ENCODE results near the gene TNNI3. TPM values are rescaled to one million over a fixed set of nuclear protein-coding genes. Genes with fewer than 3 reads are reported as not detected.

Gene TNNI3
- total and polyA plus RNA-seq, 9 of the 15 experiments (the other 6 are each of a cell fraction or from before 2014, with no cell fraction given): 4.7 to 158 (median 42.0) TPM

DNA sequence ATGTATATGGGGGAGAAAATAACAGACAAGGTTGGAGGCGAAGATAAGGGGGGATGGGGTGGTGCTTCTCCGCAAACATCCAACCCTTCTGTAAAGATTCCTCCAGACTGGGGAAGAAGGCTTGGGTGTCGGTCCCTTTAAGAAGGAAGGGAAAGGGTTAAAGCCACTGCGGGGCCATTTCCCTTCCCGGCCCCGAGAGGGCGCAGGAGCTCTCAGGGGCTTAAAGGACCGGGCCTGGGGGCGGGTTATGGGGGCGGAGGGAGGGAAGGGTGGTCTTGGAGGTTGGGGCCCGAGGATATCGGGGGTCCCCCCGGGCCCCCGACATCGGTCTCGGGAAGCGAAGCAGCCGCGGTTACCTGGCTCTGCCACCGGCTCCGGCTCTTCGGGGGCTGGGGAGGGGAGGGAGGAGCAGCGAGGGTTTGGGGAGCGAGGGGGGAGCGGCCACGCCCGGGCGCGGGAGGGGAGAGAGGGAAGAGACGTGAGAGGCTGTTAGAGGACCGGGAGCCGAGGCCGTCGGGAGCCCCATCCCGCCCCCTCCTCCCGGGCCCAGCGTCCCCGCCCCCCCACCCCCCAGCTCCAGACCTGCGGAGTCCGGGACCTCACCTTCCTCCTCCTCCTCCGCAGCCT is 11.3 kb downstream of the TNNI3 start:
- H3K27ac ChIP-seq (ENCODE audit: extremely low read depth, low read depth, low read length): peak overlapping the region; percentile 69
- peaks cover 16 to 54% of the 10 kb centered on the region in 2 experiments for H3K4me1 ChIP-seq (replicated peaks in 1 of 2; ENCODE audit: control insufficient read depth in 2 of 2, insufficient read depth in 2 of 2, low read length in 2 of 2)
- ChIA-PET POLR2A (interaction anchor here (0.6 to 2.1 kb wide), 10 partner anchors 10 to 703 kb away, joined by 3 to 13 read pairs (median 4); partner anchors contain the start of genes PPP6R1 and TNNI3), CTCF (ENCODE audit: low intra/inter-chr PET ratio) (interaction anchor here (0.9 to 1.5 kb wide), 3 partner anchors 10 to 357 kb away, joined by 3 to 6 read pairs (median 4); no protein-coding TSS in a partner anchor)
- ATAC-seq (peak; percentile 87), FAIRE-seq (peak; percentile 94), DNase-seq (ENCODE audit: extremely low read depth in 1 of 4, low spot score in 3 of 4) (peak; percentile 88 to 92 (median 90))
- H3K4me2 ChIP-seq (ENCODE audit: insufficient read depth, low read length): peak overlapping the region; percentile 83; the same call in 1 of the 2 replicates
- intact Hi-C loops (cut with micrococcal nuclease): loop anchor here (1.0 to 10.0 kb wide), 2 partner anchors 13 to 489 kb away; no protein-coding TSS in a partner anchor
- H3K27me3 ChIP-seq (ENCODE audit: control insufficient read depth in 2 of 2, insufficient read depth in 2 of 2, low read length in 2 of 2): no peaks in the 10 kb centered on the region
- H3K9me1 ChIP-seq (ENCODE audit: control insufficient read depth, insufficient read depth, low read length): no peaks in the 10 kb centered on the region
- H3K36me3 ChIP-seq (ENCODE audit: control insufficient read depth, insufficient read depth, low read length): peaks cover 18% of the 10 kb centered on the region; the same call in 2 of the 3 replicates
- BruUV-seq (replicated peaks): no TSS peak
- H3K9ac ChIP-seq (ENCODE audit: insufficient read depth in 1 of 2, low read depth in 2 of 2, low read length in 2 of 2): peak overlapping the region; percentile 63 to 83; a peak in 3 of 4 replicates
- H3K79me2 ChIP-seq (ENCODE audit: control insufficient read depth, insufficient read depth, low read length): peaks cover 16% of the 10 kb centered on the region
- 0% methylated on average over 7 of the region's 41 CpGs for WGBS (ENCODE audit: insufficient coverage, low coverage, missing lambda C conversion rate)
- H3K4me3 ChIP-seq: peak overlapping the region; percentile 88
- H2AFZ ChIP-seq (ENCODE audit: low read depth, low read length): peak overlapping the region; percentile 89
- in situ Hi-C loops (cut with MboI): loop anchor here (25.0 kb wide), 1 partner anchor 491 kb away; the partner anchor contains the start of genes CCDC106, ZNF580 and ZNF581
- no peaks in the 10 kb centered on the region for H4K20me1 ChIP-seq (replicated peaks; ENCODE audit: control insufficient read depth, insufficient read depth, low read length)
- H3K9me3 ChIP-seq (replicated peaks; ENCODE audit: control insufficient read depth, insufficient read depth, low read depth, low read length): no peaks in the 10 kb centered on the region
- TF ChIP-seq, protein P1, sequence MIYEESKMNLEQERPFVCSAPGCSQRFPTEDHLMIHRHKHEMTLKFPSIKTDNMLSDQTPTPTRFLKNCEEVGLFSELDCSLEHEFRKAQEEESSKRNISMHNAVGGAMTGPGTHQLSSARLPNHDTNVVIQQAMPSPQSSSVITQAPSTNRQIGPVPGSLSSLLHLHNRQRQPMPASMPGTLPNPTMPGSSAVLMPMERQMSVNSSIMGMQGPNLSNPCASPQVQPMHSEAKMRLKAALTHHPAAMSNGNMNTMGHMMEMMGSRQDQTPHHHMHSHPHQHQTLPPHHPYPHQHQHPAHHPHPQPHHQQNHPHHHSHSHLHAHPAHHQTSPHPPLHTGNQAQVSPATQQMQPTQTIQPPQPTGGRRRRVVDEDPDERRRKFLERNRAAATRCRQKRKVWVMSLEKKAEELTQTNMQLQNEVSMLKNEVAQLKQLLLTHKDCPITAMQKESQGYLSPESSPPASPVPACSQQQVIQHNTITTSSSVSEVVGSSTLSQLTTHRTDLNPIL (CRISPR knock-in tag; IDR thresholded peaks at IDR 0.05): no peak
- TF ChIP-seq, protein P2, sequence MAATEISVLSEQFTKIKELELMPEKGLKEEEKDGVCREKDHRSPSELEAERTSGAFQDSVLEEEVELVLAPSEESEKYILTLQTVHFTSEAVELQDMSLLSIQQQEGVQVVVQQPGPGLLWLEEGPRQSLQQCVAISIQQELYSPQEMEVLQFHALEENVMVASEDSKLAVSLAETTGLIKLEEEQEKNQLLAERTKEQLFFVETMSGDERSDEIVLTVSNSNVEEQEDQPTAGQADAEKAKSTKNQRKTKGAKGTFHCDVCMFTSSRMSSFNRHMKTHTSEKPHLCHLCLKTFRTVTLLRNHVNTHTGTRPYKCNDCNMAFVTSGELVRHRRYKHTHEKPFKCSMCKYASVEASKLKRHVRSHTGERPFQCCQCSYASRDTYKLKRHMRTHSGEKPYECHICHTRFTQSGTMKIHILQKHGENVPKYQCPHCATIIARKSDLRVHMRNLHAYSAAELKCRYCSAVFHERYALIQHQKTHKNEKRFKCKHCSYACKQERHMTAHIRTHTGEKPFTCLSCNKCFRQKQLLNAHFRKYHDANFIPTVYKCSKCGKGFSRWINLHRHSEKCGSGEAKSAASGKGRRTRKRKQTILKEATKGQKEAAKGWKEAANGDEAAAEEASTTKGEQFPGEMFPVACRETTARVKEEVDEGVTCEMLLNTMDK (IDR thresholded peaks at IDR 0.05; ENCODE audit: borderline replicate concordance, insufficient read depth, low read depth, low read length, poor library complexity, severe bottlenecking): peak; percentile 95
- TF ChIP-seq TAF1 (IDR thresholded peaks at IDR 0.05; ENCODE audit: control insufficient read depth, extremely low read depth, insufficient read depth, low read length, severe bottlenecking) (no peak), ZC3H11A (IDR thresholded peaks at IDR 0.05; ENCODE audit: low read depth, low read length) (no peak), ZNF507 (tag; conservative IDR thresholded peaks at IDR 0.05) (no peak), HNRNPK (IDR thresholded peaks at IDR 0.05; ENCODE audit: low read depth, low read length, poor library complexity, severe bottlenecking) (no peak), XRCC5 (IDR thresholded peaks at IDR 0.05; ENCODE audit: low read depth, low read length) (peak; percentile 95), JUN (IDR thresholded peaks at IDR 0.05; ENCODE audit: borderline replicate concordance, low read depth, low read length) (0 out of 2 replicates have a peak, but pooled peaks have one; percentile 13), JUN (CRISPR knock-in tag; IDR thresholded peaks at IDR 0.05; ENCODE audit: borderline replicate concordance) (no peak), SMAD3 (CRISPR knock-in tag; conservative IDR thresholded peaks at IDR 0.05) (no peak), TRIM24 (IDR thresholded peaks at IDR 0.05) (peak in 1 of 2 experiments; percentile 11; a peak in 1 of 4 replicates), ARID1B (IDR thresholded peaks at IDR 0.05) (peak; percentile 43; the same call in 1 of the 2 replicates)
- TF ChIP-seq, protein P3, sequence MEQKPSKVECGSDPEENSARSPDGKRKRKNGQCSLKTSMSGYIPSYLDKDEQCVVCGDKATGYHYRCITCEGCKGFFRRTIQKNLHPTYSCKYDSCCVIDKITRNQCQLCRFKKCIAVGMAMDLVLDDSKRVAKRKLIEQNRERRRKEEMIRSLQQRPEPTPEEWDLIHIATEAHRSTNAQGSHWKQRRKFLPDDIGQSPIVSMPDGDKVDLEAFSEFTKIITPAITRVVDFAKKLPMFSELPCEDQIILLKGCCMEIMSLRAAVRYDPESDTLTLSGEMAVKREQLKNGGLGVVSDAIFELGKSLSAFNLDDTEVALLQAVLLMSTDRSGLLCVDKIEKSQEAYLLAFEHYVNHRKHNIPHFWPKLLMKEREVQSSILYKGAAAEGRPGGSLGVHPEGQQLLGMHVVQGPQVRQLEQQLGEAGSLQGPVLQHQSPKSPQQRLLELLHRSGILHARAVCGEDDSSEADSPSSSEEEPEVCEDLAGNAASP (IDR thresholded peaks at IDR 0.05): no peak
- TF ChIP-seq, protein P4, sequence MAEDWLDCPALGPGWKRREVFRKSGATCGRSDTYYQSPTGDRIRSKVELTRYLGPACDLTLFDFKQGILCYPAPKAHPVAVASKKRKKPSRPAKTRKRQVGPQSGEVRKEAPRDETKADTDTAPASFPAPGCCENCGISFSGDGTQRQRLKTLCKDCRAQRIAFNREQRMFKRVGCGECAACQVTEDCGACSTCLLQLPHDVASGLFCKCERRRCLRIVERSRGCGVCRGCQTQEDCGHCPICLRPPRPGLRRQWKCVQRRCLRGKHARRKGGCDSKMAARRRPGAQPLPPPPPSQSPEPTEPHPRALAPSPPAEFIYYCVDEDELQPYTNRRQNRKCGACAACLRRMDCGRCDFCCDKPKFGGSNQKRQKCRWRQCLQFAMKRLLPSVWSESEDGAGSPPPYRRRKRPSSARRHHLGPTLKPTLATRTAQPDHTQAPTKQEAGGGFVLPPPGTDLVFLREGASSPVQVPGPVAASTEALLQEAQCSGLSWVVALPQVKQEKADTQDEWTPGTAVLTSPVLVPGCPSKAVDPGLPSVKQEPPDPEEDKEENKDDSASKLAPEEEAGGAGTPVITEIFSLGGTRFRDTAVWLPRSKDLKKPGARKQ (CRISPR knock-in tag; IDR thresholded peaks at IDR 0.05): no peak
